ENCODE measurements around the gene MFAP3L. TPM values are rescaled to one million over a fixed set of nuclear protein-coding genes. Genes with fewer than 3 reads are reported as not detected.

Gene MFAP3L
- total RNA-seq, 1 donor from 2014 or later = 1.1 TPM

DNA sequence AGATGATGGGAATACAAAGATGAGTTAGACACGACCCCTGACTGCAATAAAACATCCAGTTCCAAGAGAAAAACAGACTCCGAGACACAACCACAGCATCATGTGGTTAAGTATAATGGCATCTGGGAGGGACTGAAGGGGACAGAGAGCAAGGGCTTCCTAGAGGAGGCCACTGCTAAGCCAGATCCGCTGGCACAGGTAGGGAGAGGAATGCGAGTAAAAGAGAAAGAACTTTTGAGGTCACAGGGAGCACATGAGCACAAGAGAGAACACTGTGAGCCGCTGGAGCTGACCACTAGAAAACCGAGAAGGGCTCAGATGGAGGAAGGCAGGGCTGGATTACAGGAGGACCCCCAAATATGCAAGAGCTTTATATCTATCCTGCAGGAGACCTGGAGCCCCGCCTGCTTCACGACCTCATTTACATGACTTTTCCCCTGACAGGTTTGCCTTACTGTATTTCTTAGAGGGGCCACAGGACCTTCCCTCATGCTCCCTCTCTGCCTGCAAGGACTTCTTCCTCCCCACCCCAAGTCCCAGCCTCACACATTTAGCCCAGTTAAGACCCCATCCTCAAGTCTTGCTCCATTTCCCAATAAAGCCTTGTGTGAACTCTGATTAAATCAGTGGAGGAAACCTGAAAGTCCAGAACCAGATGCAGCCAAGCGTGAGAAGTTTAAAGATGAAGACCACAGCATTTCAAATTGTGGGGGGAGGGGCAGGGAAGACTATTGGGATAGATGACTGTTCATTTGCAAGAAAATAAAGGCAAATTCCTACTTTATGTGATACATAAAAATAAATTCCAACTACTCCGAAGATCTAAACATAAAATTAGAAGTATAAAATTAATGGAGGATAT is 29.6 kb downstream of the MFAP3L start:
- no peak overlapping the region for H3K4me3 Mint-ChIP-seq
- peaks cover 2% of the 10 kb centered on the region for H3K27me3 Mint-ChIP-seq
- no peaks in the 10 kb centered on the region for H3K4me1 Mint-ChIP-seq
- H3K27ac Mint-ChIP-seq = no peak overlapping the region
- no peaks in the 10 kb centered on the region for H3K9me3 Mint-ChIP-seq
- no peaks in the 10 kb centered on the region for H3K36me3 Mint-ChIP-seq (ENCODE audit: low read depth)
- no peak for DNase-seq
- intact Hi-C loops (cut with micrococcal nuclease) = no loop called here

DNA sequence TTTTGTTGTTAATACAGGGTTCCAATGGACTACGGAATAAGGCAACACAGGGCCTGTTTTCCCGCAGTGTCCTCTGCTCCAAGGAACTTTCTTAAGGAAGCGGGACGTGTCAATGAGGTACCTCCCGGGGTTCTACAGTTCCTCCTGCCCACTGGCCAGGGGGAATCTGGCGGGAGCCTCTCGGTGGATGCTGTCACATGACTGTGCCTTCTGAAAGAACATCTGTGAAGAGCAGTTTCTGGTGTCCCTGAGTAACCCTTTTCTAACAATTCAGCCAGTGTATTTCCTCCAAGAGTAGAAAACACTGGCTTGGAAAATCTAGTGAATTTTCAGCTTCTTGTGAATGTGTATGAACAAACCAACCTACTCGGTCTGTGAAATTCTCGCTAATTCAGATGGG is 32.7 kb downstream of the MFAP3L start:
- Mint-ChIP-seq H3K9me3 (no peaks in the 10 kb centered on the region), H3K4me1 (no peaks in the 10 kb centered on the region), H3K4me3 (no peak overlapping the region), H3K27me3 (peaks cover 5% of the 10 kb centered on the region), H3K27ac (no peak overlapping the region), H3K36me3 (ENCODE audit: low read depth) (no peaks in the 10 kb centered on the region)
- DNase-seq = no peak
- intact Hi-C loops (cut with micrococcal nuclease) = no loop called here

DNA sequence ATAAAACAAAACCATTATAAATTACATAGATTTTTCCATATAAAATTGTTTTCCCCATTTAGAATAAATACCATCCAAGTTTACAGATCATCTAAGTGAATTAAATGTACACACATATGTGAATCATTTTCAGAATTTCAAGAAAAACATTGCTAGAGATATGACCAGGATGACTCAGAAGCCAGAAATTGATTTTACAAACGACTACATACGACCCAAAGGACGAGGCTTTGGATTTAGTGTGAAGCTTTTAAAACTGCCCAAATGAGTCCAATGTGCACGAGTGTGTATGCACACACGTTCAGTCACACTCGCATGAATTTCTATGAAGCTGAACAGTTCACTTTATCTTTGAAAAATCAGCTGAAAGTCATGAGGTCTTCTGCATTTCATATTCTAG is 37.9 kb downstream of the MFAP3L start:
- Mint-ChIP-seq H3K27me3 (peaks cover 10% of the 10 kb centered on the region), H3K36me3 (ENCODE audit: low read depth) (no peaks in the 10 kb centered on the region), H3K27ac (no peak overlapping the region), H3K9me3 (no peaks in the 10 kb centered on the region), H3K4me1 (peaks cover 8% of the 10 kb centered on the region), H3K4me3 (no peak overlapping the region)
- intact Hi-C loops (cut with micrococcal nuclease) = no loop called here
- DNase-seq = no peak

DNA sequence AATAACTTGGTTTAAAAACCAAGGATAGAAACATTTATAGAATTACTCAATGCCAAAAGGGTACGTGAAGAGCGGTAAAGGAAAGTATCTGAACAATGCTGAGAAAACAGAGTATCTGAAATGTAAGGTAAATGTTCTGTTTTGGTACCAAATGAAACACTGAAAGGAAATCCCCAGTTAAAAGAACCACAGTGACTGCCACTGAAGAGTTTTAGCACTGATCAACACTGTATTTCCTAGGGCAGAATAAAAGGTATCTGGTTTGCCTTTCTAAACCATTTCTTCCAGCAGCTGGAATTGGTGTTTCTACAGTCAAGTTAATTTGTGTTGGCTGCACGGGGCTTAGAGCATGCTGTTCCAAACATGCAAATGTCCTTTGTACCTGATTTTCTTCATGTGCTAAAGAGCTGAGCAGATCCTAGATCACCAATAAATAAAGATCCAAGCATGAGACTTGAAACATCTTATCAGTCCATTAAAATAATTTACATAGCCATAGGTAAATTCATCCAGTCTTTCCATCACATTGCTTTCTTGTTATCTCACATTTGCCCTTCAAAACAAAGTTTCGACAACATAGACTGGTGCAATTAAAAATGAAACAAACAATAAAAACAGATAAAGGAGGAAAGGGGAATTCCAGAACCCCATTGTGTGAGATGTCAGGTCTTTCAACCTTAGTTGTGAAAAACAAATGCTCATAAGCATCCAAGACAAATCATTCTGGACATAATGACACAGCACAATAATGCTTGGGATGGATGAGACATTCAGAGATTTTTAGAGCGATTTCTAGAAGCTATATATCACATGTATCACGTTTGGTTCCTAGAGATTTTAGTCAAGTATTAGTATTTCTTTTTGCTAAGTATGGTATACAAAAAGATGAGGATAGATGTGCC is 38.6 kb downstream of the MFAP3L start:
- Mint-ChIP-seq H3K4me1 (peaks cover 8% of the 10 kb centered on the region), H3K4me3 (no peak overlapping the region), H3K27me3 (peaks cover 10% of the 10 kb centered on the region), H3K27ac (no peak overlapping the region), H3K9me3 (no peaks in the 10 kb centered on the region), H3K36me3 (ENCODE audit: low read depth) (no peaks in the 10 kb centered on the region)
- no peak for DNase-seq
- intact Hi-C loops (cut with micrococcal nuclease) = no loop called here

DNA sequence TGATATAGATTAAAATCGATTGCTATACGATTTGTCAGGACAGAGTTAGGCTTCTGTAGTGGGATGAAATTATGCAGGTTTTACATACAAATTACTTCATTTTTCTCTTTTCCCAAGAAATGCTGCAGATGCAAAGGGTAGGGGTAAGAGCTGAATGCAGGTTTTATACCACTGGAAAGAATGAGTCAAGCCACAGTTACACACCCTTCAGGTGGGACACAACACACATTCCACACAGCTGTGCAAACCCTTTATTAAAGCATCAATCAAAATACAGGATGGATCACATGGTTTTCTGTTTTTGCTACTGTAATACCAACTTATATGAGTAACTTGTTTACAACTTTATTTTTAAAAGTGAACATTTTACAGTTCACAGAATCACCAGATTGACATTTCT is 39.8 kb downstream of the MFAP3L start:
- no peaks in the 10 kb centered on the region for H3K36me3 Mint-ChIP-seq (ENCODE audit: low read depth)
- H3K27ac Mint-ChIP-seq = no peak overlapping the region
- H3K4me3 Mint-ChIP-seq = no peak overlapping the region
- intact Hi-C loops (cut with micrococcal nuclease) = no loop called here
- H3K4me1 Mint-ChIP-seq = peaks cover 8% of the 10 kb centered on the region
- peaks cover 10% of the 10 kb centered on the region for H3K27me3 Mint-ChIP-seq
- DNase-seq = no peak
- no peaks in the 10 kb centered on the region for H3K9me3 Mint-ChIP-seq

DNA sequence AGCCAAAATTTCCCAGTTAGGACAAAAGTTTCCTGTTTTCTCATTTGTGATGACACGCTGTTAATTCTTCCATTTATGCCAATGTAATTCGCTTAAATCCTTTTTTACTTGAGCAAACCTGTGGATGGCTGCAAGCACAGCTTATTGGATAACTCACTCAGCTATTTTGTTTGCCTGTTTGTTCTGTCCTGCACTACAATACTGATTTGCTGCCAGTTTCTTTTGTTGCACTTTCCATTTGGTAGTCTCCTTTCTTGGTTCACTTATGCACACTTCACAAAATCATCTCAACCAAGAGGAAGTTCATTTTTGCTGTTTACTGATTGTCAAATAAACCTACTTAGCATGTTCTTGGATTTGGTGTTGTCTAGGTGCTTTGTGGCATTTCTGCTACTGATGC is 40.3 kb downstream of the MFAP3L start:
- H3K36me3 Mint-ChIP-seq (ENCODE audit: low read depth) = no peaks in the 10 kb centered on the region
- H3K27ac Mint-ChIP-seq = no peak overlapping the region
- no peak overlapping the region for H3K4me3 Mint-ChIP-seq
- DNase-seq = no peak
- intact Hi-C loops (cut with micrococcal nuclease) = no loop called here
- H3K4me1 Mint-ChIP-seq = peaks cover 8% of the 10 kb centered on the region
- H3K27me3 Mint-ChIP-seq = peaks cover 11% of the 10 kb centered on the region
- H3K9me3 Mint-ChIP-seq = no peaks in the 10 kb centered on the region

DNA sequence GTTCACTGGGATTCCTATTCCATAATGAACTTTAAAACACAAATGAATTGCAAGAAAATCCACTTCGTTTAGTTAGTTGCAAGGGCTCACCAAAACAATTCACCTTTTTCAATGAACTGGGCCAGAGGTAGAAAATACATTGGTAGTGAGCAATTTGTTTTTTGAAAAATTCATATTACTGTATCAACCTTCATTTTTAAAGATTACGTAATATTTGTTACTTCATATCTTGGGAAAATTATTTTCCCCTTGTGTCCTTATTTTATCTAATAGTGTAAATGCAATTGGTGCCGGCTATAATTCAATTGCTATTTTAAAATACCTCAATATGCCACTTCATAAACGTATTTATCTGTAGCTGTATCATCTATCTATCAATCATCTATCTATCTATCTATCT is 41.5 kb downstream of the MFAP3L start:
- H3K27me3 Mint-ChIP-seq = peaks cover 10% of the 10 kb centered on the region
- no peak for DNase-seq
- intact Hi-C loops (cut with micrococcal nuclease) = no loop called here

DNA sequence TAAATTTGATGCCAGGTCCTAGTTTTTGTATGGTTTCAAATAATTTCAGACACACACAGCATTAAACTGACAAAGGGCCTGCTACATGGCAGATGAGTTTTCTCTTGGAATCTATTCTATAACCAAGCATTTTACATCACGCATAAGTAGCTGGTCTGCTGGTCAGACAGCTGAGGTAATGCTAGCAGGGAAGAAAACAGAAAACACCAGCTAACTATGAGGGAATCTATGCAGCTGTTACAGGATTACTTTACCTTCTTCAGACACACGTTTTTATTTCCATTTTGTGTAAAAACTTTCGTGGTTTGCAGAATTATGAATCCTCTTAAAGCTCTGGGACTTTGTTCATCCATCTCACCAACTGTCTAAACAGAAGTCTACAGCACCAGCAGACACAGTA is 42.0 kb downstream of the MFAP3L start:
- peaks cover 10% of the 10 kb centered on the region for H3K27me3 Mint-ChIP-seq
- intact Hi-C loops (cut with micrococcal nuclease) = no loop called here
- no peak for DNase-seq

More for the DNA sequence above, 41.5 kb downstream of the MFAP3L start:
- no peaks in the 10 kb centered on the region for H3K36me3 Mint-ChIP-seq (ENCODE audit: low read depth)
- no peak overlapping the region for H3K27ac Mint-ChIP-seq
- H3K9me3 Mint-ChIP-seq = no peaks in the 10 kb centered on the region
- H3K4me3 Mint-ChIP-seq = no peak overlapping the region
- peaks cover 8% of the 10 kb centered on the region for H3K4me1 Mint-ChIP-seq

DNA sequence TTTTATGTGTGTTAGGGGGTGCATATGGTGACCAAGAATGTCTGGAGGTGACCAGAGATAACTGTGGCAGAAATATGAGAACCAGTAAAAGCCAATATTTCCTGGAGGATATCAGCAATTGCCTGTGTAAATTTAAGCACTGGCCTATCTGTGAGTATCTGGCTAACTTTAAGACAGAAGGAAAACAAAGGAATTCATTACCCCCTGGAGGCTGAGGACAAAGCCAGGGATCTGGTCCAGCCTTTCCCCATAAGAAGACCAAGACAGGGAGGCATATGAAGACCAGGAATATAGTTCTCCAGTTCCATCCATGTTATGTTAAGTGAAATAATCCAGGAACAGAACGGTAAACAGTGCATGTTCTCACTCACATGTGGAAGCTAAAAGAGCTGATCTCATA is 49.2 kb downstream of the MFAP3L start:
- DNase-seq = no peak
- H3K9me3 Mint-ChIP-seq = no peaks in the 10 kb centered on the region
- H3K27me3 Mint-ChIP-seq = peaks cover 2% of the 10 kb centered on the region
- no peak overlapping the region for H3K4me3 Mint-ChIP-seq
- H3K27ac Mint-ChIP-seq = no peak overlapping the region
- intact Hi-C loops (cut with micrococcal nuclease) = no loop called here
- H3K36me3 Mint-ChIP-seq (ENCODE audit: low read depth) = no peaks in the 10 kb centered on the region
- no peaks in the 10 kb centered on the region for H3K4me1 Mint-ChIP-seq

More for the DNA sequence above, 42.0 kb downstream of the MFAP3L start:
- H3K4me1 Mint-ChIP-seq = peaks cover 8% of the 10 kb centered on the region
- H3K27ac Mint-ChIP-seq = no peak overlapping the region
- no peak overlapping the region for H3K4me3 Mint-ChIP-seq
- H3K9me3 Mint-ChIP-seq = no peaks in the 10 kb centered on the region
- no peaks in the 10 kb centered on the region for H3K36me3 Mint-ChIP-seq (ENCODE audit: low read depth)

DNA sequence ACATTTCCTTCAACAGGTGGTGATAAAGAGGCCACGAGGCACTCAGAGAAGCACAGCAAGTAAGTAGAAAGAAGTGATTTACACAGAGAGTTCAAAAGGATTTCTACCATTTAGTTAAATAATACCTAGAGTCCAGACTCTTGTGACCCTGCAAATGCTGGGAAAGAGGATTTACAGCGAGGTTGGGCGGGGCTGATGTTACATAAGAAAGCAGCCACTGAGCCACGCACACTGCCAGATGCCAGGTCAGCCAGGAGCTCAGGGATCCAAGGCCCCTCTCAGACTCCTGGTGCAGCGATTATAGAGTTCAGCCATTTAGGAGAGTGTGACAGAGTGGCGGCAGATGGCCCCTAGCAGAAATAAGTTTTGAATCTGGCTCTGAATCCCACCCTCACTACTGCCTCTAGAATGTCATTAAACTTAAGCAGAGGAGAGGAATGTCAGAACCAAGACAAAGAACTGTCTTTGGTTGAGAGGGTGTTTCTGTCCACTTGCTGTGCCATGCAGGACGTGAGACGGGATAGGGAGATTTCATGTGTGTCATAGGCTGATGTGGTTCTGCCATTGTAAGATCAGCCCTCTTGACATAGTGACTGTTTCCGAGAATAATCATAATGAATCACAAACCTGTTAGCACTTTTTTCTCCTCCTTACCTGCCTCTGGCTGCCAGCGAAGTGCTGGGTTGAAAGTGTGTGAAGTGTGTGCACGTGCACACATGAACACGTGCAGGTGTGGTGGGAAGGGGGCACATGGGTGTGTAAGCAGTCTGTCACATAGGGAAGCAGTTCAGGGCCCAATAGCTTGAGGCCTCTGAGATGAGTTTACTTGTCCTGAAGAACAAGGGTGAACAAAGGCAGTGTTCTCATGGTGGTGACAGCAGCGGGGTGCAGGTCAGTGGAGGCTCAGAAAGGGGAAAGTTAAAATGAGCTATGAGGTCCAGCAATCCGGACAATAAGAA is 50.1 kb downstream of the MFAP3L start:
- Mint-ChIP-seq H3K4me1 (no peaks in the 10 kb centered on the region), H3K9me3 (no peaks in the 10 kb centered on the region), H3K36me3 (ENCODE audit: low read depth) (no peaks in the 10 kb centered on the region), H3K27me3 (peaks cover 2% of the 10 kb centered on the region), H3K27ac (no peak overlapping the region), H3K4me3 (no peak overlapping the region)
- intact Hi-C loops (cut with micrococcal nuclease) = no loop called here
- DNase-seq = no peak

DNA sequence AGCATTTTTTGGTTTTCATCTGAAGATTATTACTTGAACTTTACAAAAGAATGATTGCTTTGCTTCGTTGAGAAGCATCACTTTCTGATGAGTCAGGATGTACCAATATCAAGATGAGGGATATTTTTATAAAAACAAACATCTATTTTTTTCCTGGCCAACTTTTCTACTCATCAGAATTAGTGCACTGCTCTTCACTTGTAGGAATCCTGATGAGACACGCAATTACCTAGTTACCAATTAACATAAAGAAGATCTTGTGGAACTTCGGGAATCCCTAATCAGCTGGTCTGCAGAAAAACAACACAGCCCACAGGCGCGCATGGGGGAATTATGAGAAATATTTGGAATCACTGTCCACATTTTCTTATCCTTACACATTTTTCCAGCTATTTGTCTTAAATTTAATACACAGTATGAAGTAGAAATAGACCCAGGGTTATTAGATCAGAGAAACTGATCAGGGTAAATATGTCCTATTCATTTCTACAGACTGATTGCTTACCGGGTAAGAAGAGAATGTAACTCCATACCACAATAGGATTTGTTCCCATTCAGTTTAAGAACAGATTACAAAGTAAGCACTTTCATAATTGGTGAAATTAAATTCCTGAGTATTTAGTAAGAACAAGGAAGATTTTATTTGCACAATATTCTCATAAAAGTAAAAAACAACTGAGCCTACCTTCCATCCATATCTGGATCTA is 50.9 kb downstream of the MFAP3L start:
- H3K36me3 Mint-ChIP-seq (ENCODE audit: low read depth) = no peaks in the 10 kb centered on the region

DNA sequence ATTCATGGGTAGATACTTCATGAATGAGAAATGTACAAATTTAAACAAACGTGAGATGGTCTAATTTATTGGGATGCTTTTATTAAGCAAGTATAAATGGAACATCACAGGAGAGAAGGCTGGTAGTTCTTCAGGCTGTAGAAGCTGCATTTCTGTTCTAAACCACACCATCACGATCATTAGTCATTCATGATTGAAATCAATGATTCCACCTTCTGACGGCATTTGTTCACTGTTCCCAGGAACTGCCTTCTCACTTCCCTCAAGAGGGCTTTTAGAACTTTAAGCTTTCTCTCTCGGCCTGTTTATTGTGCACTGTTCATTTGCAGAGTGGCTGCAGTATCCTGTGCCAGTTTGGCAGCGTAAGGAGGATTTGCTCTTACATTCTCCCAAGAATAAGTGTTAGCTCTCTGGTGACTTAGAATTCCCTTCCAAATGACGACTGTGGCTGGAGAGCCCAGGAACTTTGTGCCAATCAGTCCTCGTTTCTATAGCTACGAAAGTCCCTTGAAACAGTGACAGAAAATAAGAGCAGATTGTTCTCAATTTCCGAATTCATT is 54.7 kb downstream of the MFAP3L start:
- no peak overlapping the region for H3K4me3 Mint-ChIP-seq
- peaks cover 2% of the 10 kb centered on the region for H3K27me3 Mint-ChIP-seq
- no peak for DNase-seq
- H3K27ac Mint-ChIP-seq = no peak overlapping the region
- intact Hi-C loops (cut with micrococcal nuclease) = no loop called here
- no peaks in the 10 kb centered on the region for H3K9me3 Mint-ChIP-seq
- no peaks in the 10 kb centered on the region for H3K4me1 Mint-ChIP-seq
- no peaks in the 10 kb centered on the region for H3K36me3 Mint-ChIP-seq (ENCODE audit: low read depth)

More for the DNA sequence above, 50.9 kb downstream of the MFAP3L start:
- intact Hi-C loops (cut with micrococcal nuclease) = no loop called here
- H3K4me3 Mint-ChIP-seq = no peak overlapping the region
- no peaks in the 10 kb centered on the region for H3K9me3 Mint-ChIP-seq
- no peaks in the 10 kb centered on the region for H3K4me1 Mint-ChIP-seq
- no peak for DNase-seq
- H3K27ac Mint-ChIP-seq = no peak overlapping the region
- H3K27me3 Mint-ChIP-seq = no peaks in the 10 kb centered on the region

DNA sequence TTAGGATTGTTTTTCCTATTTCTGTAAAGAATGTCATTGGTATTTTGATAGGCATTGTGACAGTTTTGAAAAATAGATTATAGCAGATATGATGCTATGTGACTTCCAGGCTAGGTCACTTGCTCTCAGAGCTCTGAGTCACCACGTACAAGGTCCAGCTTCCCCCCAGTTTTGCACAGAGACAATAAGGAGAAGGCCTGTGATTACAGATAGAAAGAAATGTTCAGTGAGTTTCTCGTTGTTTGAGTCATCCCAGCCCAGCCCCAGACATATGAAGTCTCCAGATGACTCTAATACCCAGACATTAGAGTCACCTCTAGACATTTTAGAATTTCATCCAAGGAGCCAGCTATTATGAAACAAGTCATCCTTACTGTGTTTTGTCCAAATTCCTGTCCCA is 57.2 kb downstream of the MFAP3L start:
- Mint-ChIP-seq H3K27ac (no peak overlapping the region), H3K27me3 (peaks cover 2% of the 10 kb centered on the region), H3K4me1 (no peaks in the 10 kb centered on the region), H3K9me3 (no peaks in the 10 kb centered on the region), H3K36me3 (ENCODE audit: low read depth) (no peaks in the 10 kb centered on the region), H3K4me3 (no peak overlapping the region)
- no peak for DNase-seq
- intact Hi-C loops (cut with micrococcal nuclease) = no loop called here
